Liver (tissue), 3 donors: ENCODE data around the gene SFT2D1.

Source experiments
- FOXA1 ChIP-seq: IDR thresholded peaks from 2 replicates; pipeline ENCODE4 v1.6.1; 2016; ENCODE audit warnings: antibody characterized with exemption
- JUND ChIP-seq, 2 donors: IDR thresholded peaks; 2 replicates each; pipeline ENCODE4 v1.6.1; 2016; ENCODE audit warnings: antibody characterized with exemption in 2 of 2
- RAD21 ChIP-seq, 2 donors: IDR thresholded peaks; 2 replicates each; pipeline ENCODE4 v1.6.1; 2016; ENCODE audit warnings: antibody characterized with exemption in 2 of 2, mild to moderate bottlenecking in 2 of 2
- RXRA ChIP-seq, 2 donors: IDR thresholded peaks; 2 replicates each; pipeline ENCODE4 v1.6.1; 2017 to 2018; ENCODE audit warnings: antibody characterized with exemption in 2 of 2, mild to moderate bottlenecking in 1 of 2
- SP1 ChIP-seq: IDR thresholded peaks from 2 replicates; pipeline ENCODE4 v1.6.1; 2018; ENCODE audit warnings: antibody characterized with exemption, mild to moderate bottlenecking
- TAF1 ChIP-seq: conservative IDR thresholded peaks from 2 replicates; pipeline ENCODE4 v1.6.1; 2016; ENCODE audit warnings: antibody characterized with exemption, mild to moderate bottlenecking
- TF ChIP-seq, protein P1 (sequence below): fragments of 150-350 bp; IDR thresholded peaks from 2 replicates; pipeline ENCODE4 v1.5.1; 2017; ENCODE audit warnings: improper control_type of control experiment, low read depth, low read length; ENCODE audit not compliant: missing input control
- TF ChIP-seq, protein P2 (sequence below): IDR thresholded peaks from 2 replicates; pipeline ENCODE4 v1.6.1; 2016; ENCODE audit warnings: antibody characterized with exemption, mild to moderate bottlenecking
- TF ChIP-seq, protein P3 (sequence below): IDR thresholded peaks from 2 replicates; pipeline ENCODE4 v1.6.1; 2016; ENCODE audit warnings: antibody characterized with exemption
- TF ChIP-seq, protein P4 (sequence below): IDR thresholded peaks from 2 replicates; pipeline ENCODE4 v1.6.1; 2016; ENCODE audit warnings: antibody characterized with exemption
- TF ChIP-seq, protein P5 (sequence below): IDR thresholded peaks from 2 replicates; pipeline ENCODE4 v1.6.1; 2016; ENCODE audit warnings: antibody characterized with exemption
- donor health status: healthy.
- donor health status: healthy.

- TF ChIP-seq, protein P1, sequence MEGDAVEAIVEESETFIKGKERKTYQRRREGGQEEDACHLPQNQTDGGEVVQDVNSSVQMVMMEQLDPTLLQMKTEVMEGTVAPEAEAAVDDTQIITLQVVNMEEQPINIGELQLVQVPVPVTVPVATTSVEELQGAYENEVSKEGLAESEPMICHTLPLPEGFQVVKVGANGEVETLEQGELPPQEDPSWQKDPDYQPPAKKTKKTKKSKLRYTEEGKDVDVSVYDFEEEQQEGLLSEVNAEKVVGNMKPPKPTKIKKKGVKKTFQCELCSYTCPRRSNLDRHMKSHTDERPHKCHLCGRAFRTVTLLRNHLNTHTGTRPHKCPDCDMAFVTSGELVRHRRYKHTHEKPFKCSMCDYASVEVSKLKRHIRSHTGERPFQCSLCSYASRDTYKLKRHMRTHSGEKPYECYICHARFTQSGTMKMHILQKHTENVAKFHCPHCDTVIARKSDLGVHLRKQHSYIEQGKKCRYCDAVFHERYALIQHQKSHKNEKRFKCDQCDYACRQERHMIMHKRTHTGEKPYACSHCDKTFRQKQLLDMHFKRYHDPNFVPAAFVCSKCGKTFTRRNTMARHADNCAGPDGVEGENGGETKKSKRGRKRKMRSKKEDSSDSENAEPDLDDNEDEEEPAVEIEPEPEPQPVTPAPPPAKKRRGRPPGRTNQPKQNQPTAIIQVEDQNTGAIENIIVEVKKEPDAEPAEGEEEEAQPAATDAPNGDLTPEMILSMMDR = no peak
- TF ChIP-seq TAF1 = no peak
- TF ChIP-seq, protein P2, sequence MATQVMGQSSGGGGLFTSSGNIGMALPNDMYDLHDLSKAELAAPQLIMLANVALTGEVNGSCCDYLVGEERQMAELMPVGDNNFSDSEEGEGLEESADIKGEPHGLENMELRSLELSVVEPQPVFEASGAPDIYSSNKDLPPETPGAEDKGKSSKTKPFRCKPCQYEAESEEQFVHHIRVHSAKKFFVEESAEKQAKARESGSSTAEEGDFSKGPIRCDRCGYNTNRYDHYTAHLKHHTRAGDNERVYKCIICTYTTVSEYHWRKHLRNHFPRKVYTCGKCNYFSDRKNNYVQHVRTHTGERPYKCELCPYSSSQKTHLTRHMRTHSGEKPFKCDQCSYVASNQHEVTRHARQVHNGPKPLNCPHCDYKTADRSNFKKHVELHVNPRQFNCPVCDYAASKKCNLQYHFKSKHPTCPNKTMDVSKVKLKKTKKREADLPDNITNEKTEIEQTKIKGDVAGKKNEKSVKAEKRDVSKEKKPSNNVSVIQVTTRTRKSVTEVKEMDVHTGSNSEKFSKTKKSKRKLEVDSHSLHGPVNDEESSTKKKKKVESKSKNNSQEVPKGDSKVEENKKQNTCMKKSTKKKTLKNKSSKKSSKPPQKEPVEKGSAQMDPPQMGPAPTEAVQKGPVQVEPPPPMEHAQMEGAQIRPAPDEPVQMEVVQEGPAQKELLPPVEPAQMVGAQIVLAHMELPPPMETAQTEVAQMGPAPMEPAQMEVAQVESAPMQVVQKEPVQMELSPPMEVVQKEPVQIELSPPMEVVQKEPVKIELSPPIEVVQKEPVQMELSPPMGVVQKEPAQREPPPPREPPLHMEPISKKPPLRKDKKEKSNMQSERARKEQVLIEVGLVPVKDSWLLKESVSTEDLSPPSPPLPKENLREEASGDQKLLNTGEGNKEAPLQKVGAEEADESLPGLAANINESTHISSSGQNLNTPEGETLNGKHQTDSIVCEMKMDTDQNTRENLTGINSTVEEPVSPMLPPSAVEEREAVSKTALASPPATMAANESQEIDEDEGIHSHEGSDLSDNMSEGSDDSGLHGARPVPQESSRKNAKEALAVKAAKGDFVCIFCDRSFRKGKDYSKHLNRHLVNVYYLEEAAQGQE = no peak
- TF ChIP-seq FOXA1 = no peak
- TF ChIP-seq, protein P3, sequence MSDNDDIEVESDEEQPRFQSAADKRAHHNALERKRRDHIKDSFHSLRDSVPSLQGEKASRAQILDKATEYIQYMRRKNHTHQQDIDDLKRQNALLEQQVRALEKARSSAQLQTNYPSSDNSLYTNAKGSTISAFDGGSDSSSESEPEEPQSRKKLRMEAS = no peak
- TF ChIP-seq, protein P4, sequence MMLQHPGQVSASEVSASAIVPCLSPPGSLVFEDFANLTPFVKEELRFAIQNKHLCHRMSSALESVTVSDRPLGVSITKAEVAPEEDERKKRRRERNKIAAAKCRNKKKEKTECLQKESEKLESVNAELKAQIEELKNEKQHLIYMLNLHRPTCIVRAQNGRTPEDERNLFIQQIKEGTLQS = no peak
- TF ChIP-seq RXRA (IDR thresholded peaks at IDR 0.05) = no peak
- no peak for TF ChIP-seq RAD21 (IDR thresholded peaks at IDR 0.05)
- TF ChIP-seq, protein P5, sequence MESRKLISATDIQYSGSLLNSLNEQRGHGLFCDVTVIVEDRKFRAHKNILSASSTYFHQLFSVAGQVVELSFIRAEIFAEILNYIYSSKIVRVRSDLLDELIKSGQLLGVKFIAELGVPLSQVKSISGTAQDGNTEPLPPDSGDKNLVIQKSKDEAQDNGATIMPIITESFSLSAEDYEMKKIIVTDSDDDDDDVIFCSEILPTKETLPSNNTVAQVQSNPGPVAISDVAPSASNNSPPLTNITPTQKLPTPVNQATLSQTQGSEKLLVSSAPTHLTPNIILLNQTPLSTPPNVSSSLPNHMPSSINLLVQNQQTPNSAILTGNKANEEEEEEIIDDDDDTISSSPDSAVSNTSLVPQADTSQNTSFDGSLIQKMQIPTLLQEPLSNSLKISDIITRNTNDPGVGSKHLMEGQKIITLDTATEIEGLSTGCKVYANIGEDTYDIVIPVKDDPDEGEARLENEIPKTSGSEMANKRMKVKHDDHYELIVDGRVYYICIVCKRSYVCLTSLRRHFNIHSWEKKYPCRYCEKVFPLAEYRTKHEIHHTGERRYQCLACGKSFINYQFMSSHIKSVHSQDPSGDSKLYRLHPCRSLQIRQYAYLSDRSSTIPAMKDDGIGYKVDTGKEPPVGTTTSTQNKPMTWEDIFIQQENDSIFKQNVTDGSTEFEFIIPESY = no peak
- no peak for TF ChIP-seq JUND (IDR thresholded peaks at IDR 0.05)
- no peak for TF ChIP-seq SP1
Measured at GRCh38 chr6:166352923-166353322, 10.6 kb upstream of the SFT2D1 start.
